Breast epithelium (tissue), 3 donors: ENCODE data around the gene SH3BP4.

Experiments used
- POLR2A ChIP-seq: fragments of 450-650 bp; IDR thresholded peaks from one replicate; pipeline ENCODE4 v1.6.1; 2016; ENCODE audit warnings: antibody characterized with exemption, mild to moderate bottlenecking, moderate library complexity
- POLR2AphosphoS5 ChIP-seq, 3 donors: sonication (generic); formaldehyde crosslinking; IDR thresholded peaks; one replicate each; pipeline ENCODE4 v1.6.1; 2017; ENCODE audit warnings: antibody characterized with exemption in 3 of 3
- TF ChIP-seq, protein P1 (sequence below), 3 donors: fragments of 450-650 bp; IDR thresholded peaks; one replicate each; pipeline ENCODE4 v1.5.1; 2016 to 2017; ENCODE audit warnings: antibody characterized with exemption in 3 of 3, mild to moderate bottlenecking in 3 of 3, moderate library complexity in 3 of 3

GRCh38 chr2:234931371-234931770, 20.4 kb upstream of the SH3BP4 start:
- TF ChIP-seq, protein P1, sequence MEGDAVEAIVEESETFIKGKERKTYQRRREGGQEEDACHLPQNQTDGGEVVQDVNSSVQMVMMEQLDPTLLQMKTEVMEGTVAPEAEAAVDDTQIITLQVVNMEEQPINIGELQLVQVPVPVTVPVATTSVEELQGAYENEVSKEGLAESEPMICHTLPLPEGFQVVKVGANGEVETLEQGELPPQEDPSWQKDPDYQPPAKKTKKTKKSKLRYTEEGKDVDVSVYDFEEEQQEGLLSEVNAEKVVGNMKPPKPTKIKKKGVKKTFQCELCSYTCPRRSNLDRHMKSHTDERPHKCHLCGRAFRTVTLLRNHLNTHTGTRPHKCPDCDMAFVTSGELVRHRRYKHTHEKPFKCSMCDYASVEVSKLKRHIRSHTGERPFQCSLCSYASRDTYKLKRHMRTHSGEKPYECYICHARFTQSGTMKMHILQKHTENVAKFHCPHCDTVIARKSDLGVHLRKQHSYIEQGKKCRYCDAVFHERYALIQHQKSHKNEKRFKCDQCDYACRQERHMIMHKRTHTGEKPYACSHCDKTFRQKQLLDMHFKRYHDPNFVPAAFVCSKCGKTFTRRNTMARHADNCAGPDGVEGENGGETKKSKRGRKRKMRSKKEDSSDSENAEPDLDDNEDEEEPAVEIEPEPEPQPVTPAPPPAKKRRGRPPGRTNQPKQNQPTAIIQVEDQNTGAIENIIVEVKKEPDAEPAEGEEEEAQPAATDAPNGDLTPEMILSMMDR (IDR thresholded peaks at IDR 0.05) = no peak
- no peak for TF ChIP-seq POLR2AphosphoS5 (IDR thresholded peaks at IDR 0.05)
- TF ChIP-seq POLR2A = no peak
